HFFc6 (cell line): ENCODE results near the gene B3GNT5. TPM values are rescaled to one million over a fixed set of nuclear protein-coding genes. Genes with fewer than 3 reads are reported as not detected.

Source experiments
- DNase-seq: peaks from one replicate; pipeline ENCODE4 v3.0.0-alpha.2; 2018
- H3K27ac Mint-ChIP-seq: 2 replicates; pipeline ENCODE4 v1.8.0; 2020; ENCODE audit warnings: mild to moderate bottlenecking, mixed read lengths
- H3K27me3 Mint-ChIP-seq: 2 replicates; pipeline ENCODE4 v1.8.0; 2021; ENCODE audit warnings: mild to moderate bottlenecking, moderate library complexity, mixed read lengths; ENCODE audit not compliant: insufficient read depth
- H3K36me3 Mint-ChIP-seq: 2 replicates; pipeline ENCODE4 v1.8.0; 2021; ENCODE audit warnings: low read depth, mixed read lengths
- H3K4me1 Mint-ChIP-seq: 2 replicates; pipeline ENCODE4 v1.8.0; 2020; ENCODE audit warnings: low read depth, mixed read lengths
- H3K4me3 Mint-ChIP-seq: 2 replicates; pipeline ENCODE4 v1.8.0; 2020; ENCODE audit warnings: mild to moderate bottlenecking, moderate library complexity, mixed read lengths
- H3K9me3 Mint-ChIP-seq: 2 replicates; pipeline ENCODE4 v1.8.0; 2020; ENCODE audit warnings: mild to moderate bottlenecking, mixed read lengths
- CTCF ChIP-seq: fragments of 200-600 bp; sonication (generic); IDR thresholded peaks from 2 replicates; pipeline ENCODE4 v1.5.0; 2021; ENCODE audit warnings: antibody characterized with exemption, mild to moderate bottlenecking
- total RNA-seq, 6 experiments: library from RNA; stranded (reverse); fragmentation: NEBNext Ultra II Directional; extraction: Animal tissue kit (Norgen Biotek cat#: 25700); gene quantifications; 2 replicates in 1 of 6; 3 replicates in 5 of 6; pipeline ENCODE4 v1.2.3, GENCODE V29; 2021

B3GNT5 gene
- total RNA-seq, 6 experiments from 2014 or later, result not detected

- Mint-ChIP-seq H3K27ac (no peak overlapping the region), H3K27me3 (peaks cover 11% of the 10 kb centered on the region; the same call in 1 of the 2 replicates), H3K9me3 (no peaks in the 10 kb centered on the region), H3K36me3 (no peaks in the 10 kb centered on the region), H3K4me3 (no peak overlapping the region), H3K4me1 (peaks cover 5% of the 10 kb centered on the region; the same call in 1 of the 2 replicates)
- no peak for TF ChIP-seq CTCF
- no peak for DNase-seq
Measured at GRCh38 chr3:183319371-183319770, 66.3 kb downstream of the B3GNT5 start.

Other genes starting within 250 kb of the B3GNT5 start
- 10 to 100 TPM; 15.1 to 21.2 (median 16.1) TPM for gene MCCC1, start 153.8 kb upstream of the B3GNT5 start, total RNA-seq
- gene LAMP3, start 90.5 kb upstream of the B3GNT5 start, total RNA-seq, result under 1 TPM in 1 of 6 experiments, not detected in 5; 0.06 TPM
- gene MCF2L2, start 175.4 kb downstream of the B3GNT5 start, total RNA-seq, result under 1 TPM in 1 of 6 experiments, not detected in 5; 0.14 TPM